Measurements from ENCODE around the gene QPCTL.

The QPCTL gene
- long read RNA-seq, transcript QPCTL-201 (7 exons, 2,310 nt), result major isoform, 23 of 29 reads
- long read RNA-seq, partial matches to known transcripts, result 1 of 29 reads
- long read RNA-seq, other reads (novel, unspliced or antisense), result 5 of 29 reads

- Histone ChIP-seq H3K27ac (replicated peaks) (peak within 1 kb of the TSS; percentile 91), H3K27me3 (ENCODE audit: insufficient read depth, poor library complexity, severe bottlenecking) (no peaks in the 10 kb centered on the region), H3K4me3 (replicated peaks; ENCODE audit: insufficient read depth, low read length) (peak within 1 kb of the TSS; percentile 93)
- TF ChIP-seq POLR2AphosphoS5 (IDR thresholded peaks at IDR 0.05; ENCODE audit: low read depth) (peak; percentile 86), REST (IDR thresholded peaks at IDR 0.05; ENCODE audit: insufficient replicate concordance, low read depth) (peak; percentile 38), SPI1 (IDR thresholded peaks at IDR 0.05; ENCODE audit: borderline replicate concordance, low read depth) (no peak)
- DNase-seq (ENCODE audit: low read depth in 1 of 2, low spot score in 1 of 2), result peak; percentile 99 to 100
Observed at GRCh38 chr19:45692187-45693105, at the start of gene QPCTL. QPCTL (plus strand) TSS chr19:45692666; CDS start chr19:45692704, 38 bp downstream.

- H3K27ac ChIP-seq (replicated peaks), result peak overlapping the region; percentile 68
- H3K4me3 ChIP-seq (replicated peaks; ENCODE audit: insufficient read depth, low read length), result no peak overlapping the region
- 0 out of 2 replicates have a peak, but pooled peaks have one; percentile 7 for TF ChIP-seq SPI1 (IDR thresholded peaks at IDR 0.05; ENCODE audit: borderline replicate concordance, low read depth)
- TF ChIP-seq GABPA (IDR thresholded peaks at IDR 0.05; ENCODE audit: low read depth), result no peak
- TF ChIP-seq POLR2AphosphoS5 (IDR thresholded peaks at IDR 0.05; ENCODE audit: low read depth), result no peak
- no peak for TF ChIP-seq REST (IDR thresholded peaks at IDR 0.05; ENCODE audit: insufficient replicate concordance, low read depth)
- TF ChIP-seq CTCF (IDR thresholded peaks at IDR 0.05; ENCODE audit: insufficient read depth, low read length), result peak; percentile 95
- H3K27me3 ChIP-seq (ENCODE audit: insufficient read depth, poor library complexity, severe bottlenecking), result peaks cover 24% of the 10 kb centered on the region
- DNase-seq (ENCODE audit: low read depth in 1 of 2, low spot score in 1 of 2), result peak; percentile 73 to 92
Observed at GRCh38 chr19:45643024-45643926, 49.2 kb upstream of the QPCTL start.

- no peak for DNase-seq (ENCODE audit: low read depth in 1 of 2, low spot score in 1 of 2)
- TF ChIP-seq REST (IDR thresholded peaks at IDR 0.05; ENCODE audit: insufficient replicate concordance, low read depth) (no peak), CTCF (IDR thresholded peaks at IDR 0.05; ENCODE audit: insufficient read depth, low read length) (no peak), POLR2AphosphoS5 (IDR thresholded peaks at IDR 0.05; ENCODE audit: low read depth) (no peak)
- Histone ChIP-seq H3K4me3 (replicated peaks; ENCODE audit: insufficient read depth, low read length) (no peak overlapping the region), H3K27me3 (ENCODE audit: insufficient read depth, poor library complexity, severe bottlenecking) (peaks cover 24% of the 10 kb centered on the region), H3K27ac (replicated peaks) (no peak overlapping the region)
Observed at GRCh38 chr19:45643927-45644771, 48.3 kb upstream of the QPCTL start.
